IPS DF 6.9 (cell line): ENCODE data around the gene C19orf38.

Source experiments
- DNase-seq: peaks from one replicate; pipeline ENCODE4 v3.0.0-alpha.2; 2013; ENCODE audit warnings: low read depth, low spot score
- H3K27ac ChIP-seq: one replicate; pipeline ENCODE4 v1.5.1; 2013; ENCODE audit warnings: low read length, control low read depth
- H3K27me3 ChIP-seq: 2 replicates; pipeline ENCODE4 v1.6.1; 2013; ENCODE audit warnings: mild to moderate bottlenecking, low read length; ENCODE audit not compliant: control insufficient read depth, insufficient read depth
- H3K36me3 ChIP-seq: 2 replicates; pipeline ENCODE4 v1.6.1; 2013; ENCODE audit warnings: low read length; ENCODE audit not compliant: control insufficient read depth, insufficient read depth
- H3K4me1 ChIP-seq: 2 replicates; pipeline ENCODE4 v1.6.1; 2013; ENCODE audit warnings: low read length; ENCODE audit not compliant: control insufficient read depth, insufficient read depth
- H3K4me3 ChIP-seq: 2 replicates; pipeline ENCODE4 v1.5.1; 2013; ENCODE audit warnings: mild to moderate bottlenecking, low read length
- H3K9me3 ChIP-seq: 2 replicates; pipeline ENCODE4 v1.6.1; 2013; ENCODE audit warnings: low read length, inconsistent platforms; ENCODE audit not compliant: control insufficient read depth, insufficient read depth
- WGBS: extraction: QIAGEN DNeasy Blood & Tissue Kit; methylation state at CpG from one replicate; pipeline ENCODE4 v1.1.7; 2013; ENCODE audit warnings: mixed read lengths, missing lambda C conversion rate; ENCODE audit not compliant: insufficient read length, insufficient coverage; 5-methylcytosine and 5-hydroxymethylcytosine counted together

The C19orf38 gene

GRCh38 chr19:10892256-10892655, 44.0 kb downstream of the C19orf38 start:
- WGBS = no CpG with 5 or more reads among the region's 13 CpGs
- H3K4me3 ChIP-seq = no peak overlapping the region
- H3K9me3 ChIP-seq = no peaks in the 10 kb centered on the region
- no peaks in the 10 kb centered on the region for H3K27me3 ChIP-seq
- H3K4me1 ChIP-seq = peaks cover 24% of the 10 kb centered on the region
- DNase-seq = no peak
- no peaks in the 10 kb centered on the region for H3K36me3 ChIP-seq
- no peak overlapping the region for H3K27ac ChIP-seq

- DNase-seq = no peak
- H3K27me3 ChIP-seq = no peaks in the 10 kb centered on the region
- no CpG with 5 or more reads among the region's 7 CpGs for WGBS
- no peaks in the 10 kb centered on the region for H3K9me3 ChIP-seq
- H3K4me3 ChIP-seq = no peak overlapping the region
- H3K4me1 ChIP-seq = peaks cover 14% of the 10 kb centered on the region
- no peak overlapping the region for H3K27ac ChIP-seq
- no peaks in the 10 kb centered on the region for H3K36me3 ChIP-seq
These were observed 46.6 kb downstream of the C19orf38 start for GRCh38 chr19:10894911-10895213.

- DNase-seq = no peak
- no peak overlapping the region for H3K4me3 ChIP-seq
- H3K9me3 ChIP-seq = no peaks in the 10 kb centered on the region
- no peak overlapping the region for H3K27ac ChIP-seq
- no peaks in the 10 kb centered on the region for H3K27me3 ChIP-seq
- WGBS = no CpG with 5 or more reads among the region's 6 CpGs
- peaks cover 14% of the 10 kb centered on the region for H3K4me1 ChIP-seq
- no peaks in the 10 kb centered on the region for H3K36me3 ChIP-seq
These were observed 47.1 kb downstream of the C19orf38 start for GRCh38 chr19:10895363-10895762.

- Histone ChIP-seq H3K27me3 (no peaks in the 10 kb centered on the region), H3K4me3 (no peak overlapping the region), H3K9me3 (no peaks in the 10 kb centered on the region), H3K4me1 (peaks cover 11% of the 10 kb centered on the region), H3K36me3 (no peaks in the 10 kb centered on the region), H3K27ac (no peak overlapping the region)
- WGBS = no CpG with 5 or more reads among the region's 12 CpGs
- no peak for DNase-seq
These were observed 47.7 kb downstream of the C19orf38 start for GRCh38 chr19:10895920-10896319.

GRCh38 chr19:10896851-10897526, 48.8 kb downstream of the C19orf38 start:
- no CpG with 5 or more reads among the region's 7 CpGs for WGBS
- no peaks in the 10 kb centered on the region for H3K9me3 ChIP-seq
- no peak overlapping the region for H3K4me3 ChIP-seq
- DNase-seq = no peak
- H3K4me1 ChIP-seq = peaks cover 8% of the 10 kb centered on the region; the same call in 1 of the 2 replicates
- no peaks in the 10 kb centered on the region for H3K27me3 ChIP-seq
- no peaks in the 10 kb centered on the region for H3K36me3 ChIP-seq
- no peak overlapping the region for H3K27ac ChIP-seq

GRCh38 chr19:10898633-10899032, 50.4 kb downstream of the C19orf38 start:
- DNase-seq = no peak
- Histone ChIP-seq H3K9me3 (no peaks in the 10 kb centered on the region), H3K4me3 (no peak overlapping the region; the same call in 1 of the 2 replicates), H3K36me3 (no peaks in the 10 kb centered on the region), H3K4me1 (peaks cover 7% of the 10 kb centered on the region; the same call in 1 of the 2 replicates), H3K27ac (no peak overlapping the region), H3K27me3 (no peaks in the 10 kb centered on the region)
- WGBS = no CpG with 5 or more reads among the region's 10 CpGs

GRCh38 chr19:10899151-10899653, 51.0 kb downstream of the C19orf38 start:
- WGBS = no CpG with 5 or more reads among the region's 10 CpGs
- peaks cover 3% of the 10 kb centered on the region; the same call in 1 of the 2 replicates for H3K4me1 ChIP-seq
- H3K4me3 ChIP-seq = no peak overlapping the region
- no peak overlapping the region for H3K27ac ChIP-seq
- no peaks in the 10 kb centered on the region for H3K9me3 ChIP-seq
- no peak for DNase-seq
- H3K36me3 ChIP-seq = no peaks in the 10 kb centered on the region
- no peaks in the 10 kb centered on the region for H3K27me3 ChIP-seq

- Histone ChIP-seq H3K27ac (no peak overlapping the region), H3K36me3 (peaks cover 25% of the 10 kb centered on the region)
- WGBS = no CpG with 5 or more reads among the region's 14 CpGs
These were observed 59.7 kb downstream of the C19orf38 start for GRCh38 chr19:10907925-10908324.

GRCh38 chr19:10908380-10908960, 60.3 kb downstream of the C19orf38 start:
- Histone ChIP-seq H3K27me3 (no peaks in the 10 kb centered on the region), H3K4me1 (no peaks in the 10 kb centered on the region), H3K27ac (no peak overlapping the region), H3K9me3 (no peaks in the 10 kb centered on the region), H3K4me3 (no peak overlapping the region), H3K36me3 (peaks cover 25% of the 10 kb centered on the region)
- no CpG with 5 or more reads among the region's 17 CpGs for WGBS
- no peak for DNase-seq

More at GRCh38 chr19:10907925-10908324, 59.7 kb downstream of the C19orf38 start:
- H3K27me3 ChIP-seq = no peaks in the 10 kb centered on the region
- DNase-seq = no peak
- no peaks in the 10 kb centered on the region for H3K4me1 ChIP-seq
- no peak overlapping the region for H3K4me3 ChIP-seq
- H3K9me3 ChIP-seq = no peaks in the 10 kb centered on the region

- peaks cover 34% of the 10 kb centered on the region for H3K36me3 ChIP-seq
- WGBS = no CpG with 5 or more reads among the region's 31 CpGs
- no peaks in the 10 kb centered on the region for H3K4me1 ChIP-seq
- H3K27ac ChIP-seq = no peak overlapping the region
- no peaks in the 10 kb centered on the region for H3K9me3 ChIP-seq
- no peak overlapping the region for H3K4me3 ChIP-seq
- no peak for DNase-seq
- H3K27me3 ChIP-seq = no peaks in the 10 kb centered on the region
These were observed 63.6 kb downstream of the C19orf38 start for GRCh38 chr19:10911579-10912363.
